KBM-7 (cell line): ENCODE measurements around the gene JPT2.
A peak's percentile ranks its signal among the peaks of the same experiment; 100 is the strongest.

Source experiments
- DNase-seq: peaks from one replicate; pipeline ENCODE4 v3.0.0-alpha.2; 2015
- in situ Hi-C: fragments of 300-500 bp; cut with MboI; formaldehyde crosslinking; loops from 2 replicates; pipeline ENCODE4 v1.14.3; 2020; ENCODE audit warnings: low sequenced_read_pairs, low pct_unique_long_range_greater_than_20kb, mixed read lengths

JPT2 gene

DNA sequence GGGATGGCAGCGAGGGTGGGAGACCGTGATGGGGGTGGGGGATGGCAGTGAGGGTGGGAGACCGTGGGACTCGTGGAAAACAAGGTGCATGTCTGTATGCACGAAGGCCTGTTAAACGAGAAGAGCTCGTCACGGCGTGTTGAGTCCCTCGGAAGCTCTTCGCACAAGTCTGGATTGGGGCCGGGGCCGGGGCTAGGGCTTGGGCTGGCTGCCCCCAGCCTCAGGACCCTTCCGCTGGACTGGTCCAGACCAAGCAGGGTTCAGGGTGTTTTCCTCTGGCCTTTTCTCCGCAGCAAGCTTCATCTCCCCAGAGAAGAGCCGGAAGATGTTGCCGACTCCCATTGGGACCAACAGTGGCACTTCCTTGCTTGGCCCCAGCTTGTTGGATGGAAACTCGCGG, 7.7 kb upstream of the JPT2 start:
- no peak for DNase-seq
- in situ Hi-C loops: no loop called here

DNA sequence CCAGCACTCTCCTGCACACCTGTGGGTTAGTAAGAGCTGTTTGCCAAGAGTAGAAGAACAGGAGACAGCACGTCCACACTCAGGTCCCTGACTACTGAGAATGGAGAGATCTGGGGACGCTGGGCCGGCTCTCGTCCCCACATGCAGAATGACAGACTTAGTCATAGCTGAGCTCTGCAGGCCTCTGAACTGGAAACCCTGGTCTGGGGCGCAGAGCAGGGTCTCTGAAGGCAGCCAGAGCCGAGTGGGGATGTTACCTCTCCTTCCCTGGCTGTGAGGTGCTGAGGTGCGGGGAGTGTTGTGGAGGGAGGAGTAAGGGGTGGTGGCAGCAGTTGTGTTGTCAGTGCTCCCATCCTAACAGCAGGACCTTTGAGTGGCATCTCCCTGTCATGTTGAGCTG, 7.2 kb upstream of the JPT2 start:
- in situ Hi-C loops: no loop called here
- DNase-seq: no peak

DNA sequence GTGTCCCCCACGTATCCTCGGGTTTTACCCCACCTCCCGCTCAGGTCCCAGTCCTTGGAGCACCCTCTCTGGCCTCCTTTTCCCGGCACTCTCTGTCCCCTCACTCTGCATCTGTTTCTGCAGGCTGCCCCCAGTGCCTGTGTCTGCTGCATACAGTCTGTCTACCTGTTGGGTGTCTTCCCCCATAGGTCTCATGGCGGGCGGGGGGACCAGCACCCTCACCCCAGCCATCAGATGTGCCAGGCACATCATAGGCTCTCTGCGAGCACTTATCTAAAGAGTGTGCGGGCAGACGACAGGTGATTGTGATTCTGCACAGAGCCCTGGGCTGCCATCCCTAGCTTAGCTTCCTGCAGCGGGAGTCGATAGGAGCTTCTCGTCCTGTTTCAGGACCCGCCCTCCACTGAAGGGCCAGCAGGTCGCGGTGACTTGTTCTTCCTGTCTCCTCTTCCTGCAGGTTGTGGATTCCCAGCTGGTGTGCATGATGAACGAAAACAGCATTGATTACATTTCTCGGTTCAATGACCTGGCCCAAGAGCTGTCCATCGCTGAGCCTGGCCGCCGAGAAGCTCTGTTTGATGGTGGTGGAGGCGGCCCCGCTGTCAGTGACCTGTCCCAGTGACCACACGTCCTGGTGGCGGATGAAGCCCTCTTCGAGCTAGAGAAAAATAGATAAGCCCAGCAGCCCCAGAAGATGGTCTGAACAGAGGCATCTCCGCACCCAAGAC, 4.5 kb upstream of the JPT2 start:
- no peak for DNase-seq
- in situ Hi-C loops: no loop called here

GRCh38 chr16:1674306-1674705, 3.8 kb upstream of the JPT2 start:
- DNase-seq: no peak
- in situ Hi-C loops: no loop called here

- DNase-seq: no peak
- in situ Hi-C loops: no loop called here
These were observed 3.1 kb upstream of the JPT2 start for GRCh38 chr16:1674751-1675664.

DNA sequence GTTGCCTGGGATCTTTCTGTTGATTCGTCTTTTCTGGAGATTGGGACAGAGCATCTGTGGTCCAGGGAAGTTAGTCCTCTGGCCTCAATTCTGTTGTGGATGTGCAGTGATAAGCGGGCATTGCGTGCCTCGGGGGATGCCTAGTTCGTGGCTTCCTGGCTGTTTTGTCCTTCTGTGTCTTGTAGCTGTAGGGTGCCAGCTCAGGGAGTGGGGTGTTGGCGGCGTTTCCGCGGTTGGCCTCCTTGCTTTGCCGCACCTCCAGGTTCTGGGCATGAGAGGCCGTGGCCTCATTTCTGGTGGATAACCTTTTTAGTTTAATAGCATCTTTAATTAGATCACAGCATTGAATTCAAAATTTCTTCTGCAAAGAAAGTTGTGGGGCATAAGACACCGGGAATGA, 1.4 kb upstream of the JPT2 start:
- in situ Hi-C loops: no loop called here
- DNase-seq: no peak

DNA sequence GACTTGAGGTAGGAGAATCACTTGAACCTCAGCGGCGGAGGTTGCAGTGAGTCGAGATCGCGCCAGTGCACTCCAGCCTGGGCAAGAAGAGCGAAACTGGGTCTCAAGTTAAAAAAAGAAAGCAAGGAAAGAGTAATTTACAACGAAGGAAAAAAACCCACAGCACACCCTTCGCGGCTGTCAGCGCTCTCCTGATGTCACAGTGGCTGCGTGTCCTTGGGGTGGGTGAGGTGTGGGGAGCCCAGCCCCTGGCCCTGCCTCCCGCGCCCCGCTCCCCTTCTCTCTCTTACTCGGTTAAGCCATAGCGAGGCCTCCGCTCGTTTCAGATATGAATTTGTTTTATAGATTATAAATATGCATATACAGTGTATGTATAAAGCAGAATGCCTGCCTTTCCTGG, 740 bp upstream of the JPT2 start:
- in situ Hi-C loops: no loop called here
- no peak for DNase-seq

- peak; percentile 27 for DNase-seq
- in situ Hi-C loops: no loop called here
These were observed 520 bp downstream of the JPT2 start for GRCh38 chr16:1678500-1679098.

- in situ Hi-C loops: no loop called here
- DNase-seq: no peak
These were observed 2.3 kb downstream of the JPT2 start for GRCh38 chr16:1680361-1680760.

- in situ Hi-C loops: no loop called here
- DNase-seq: no peak
These were observed 3.0 kb downstream of the JPT2 start for GRCh38 chr16:1681032-1681431.

- DNase-seq: no peak
- in situ Hi-C loops: no loop called here
These were observed 9.6 kb downstream of the JPT2 start for GRCh38 chr16:1687427-1688316.

- no peak for DNase-seq
- in situ Hi-C loops: no loop called here
These were observed 10.9 kb downstream of the JPT2 start for GRCh38 chr16:1688807-1689560.

DNA sequence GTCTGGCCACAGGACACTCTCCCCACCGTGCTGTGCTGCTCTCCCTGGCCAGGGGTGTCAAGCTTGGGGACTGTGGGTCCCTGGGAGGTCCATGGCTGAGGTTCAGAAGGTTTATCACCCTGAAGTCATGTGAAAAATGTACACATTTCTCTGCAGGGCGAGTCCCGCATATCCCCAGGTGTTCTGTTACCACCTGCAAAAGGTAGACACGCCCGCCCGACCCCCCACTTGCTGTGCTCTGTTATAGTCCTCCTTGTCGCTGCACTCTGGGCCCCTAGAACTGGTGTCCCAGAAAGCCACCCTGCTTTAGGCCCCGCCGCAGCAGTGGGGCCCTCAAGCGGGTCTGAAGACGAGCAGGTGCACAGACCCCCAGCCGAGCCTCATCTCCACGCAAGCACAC, 11.8 kb downstream of the JPT2 start:
- in situ Hi-C loops: no loop called here
- no peak for DNase-seq

GRCh38 chr16:1690810-1691209, 12.7 kb downstream of the JPT2 start:
- DNase-seq: no peak

DNA sequence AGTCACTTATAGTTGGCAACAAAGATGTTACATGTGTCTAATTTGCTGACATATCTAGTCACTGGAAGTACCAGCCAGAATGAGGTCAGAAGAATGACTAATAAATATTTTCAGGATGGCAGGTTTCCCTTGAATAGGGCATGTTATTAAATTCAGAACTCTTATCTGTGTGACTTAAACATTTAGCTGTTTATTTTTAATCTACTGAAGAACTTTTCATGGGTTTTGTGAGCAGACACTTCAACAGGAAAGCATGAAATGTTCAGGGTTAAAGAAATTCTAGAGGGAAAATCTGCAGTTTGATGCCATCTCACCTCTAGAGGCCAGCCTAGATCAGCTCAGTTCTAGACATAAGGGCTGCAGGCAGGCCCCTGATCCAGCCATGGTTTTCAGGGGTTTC, 13.2 kb downstream of the JPT2 start:
- DNase-seq: no peak
- in situ Hi-C loops: no loop called here

More at GRCh38 chr16:1690810-1691209, 12.7 kb downstream of the JPT2 start:
- in situ Hi-C loops: no loop called here

- in situ Hi-C loops: no loop called here
- no peak for DNase-seq
These were observed 13.9 kb downstream of the JPT2 start for GRCh38 chr16:1691956-1692355.

GRCh38 chr16:1696863-1697262, 18.8 kb downstream of the JPT2 start:
- in situ Hi-C loops: no loop called here
- DNase-seq: no peak

DNA sequence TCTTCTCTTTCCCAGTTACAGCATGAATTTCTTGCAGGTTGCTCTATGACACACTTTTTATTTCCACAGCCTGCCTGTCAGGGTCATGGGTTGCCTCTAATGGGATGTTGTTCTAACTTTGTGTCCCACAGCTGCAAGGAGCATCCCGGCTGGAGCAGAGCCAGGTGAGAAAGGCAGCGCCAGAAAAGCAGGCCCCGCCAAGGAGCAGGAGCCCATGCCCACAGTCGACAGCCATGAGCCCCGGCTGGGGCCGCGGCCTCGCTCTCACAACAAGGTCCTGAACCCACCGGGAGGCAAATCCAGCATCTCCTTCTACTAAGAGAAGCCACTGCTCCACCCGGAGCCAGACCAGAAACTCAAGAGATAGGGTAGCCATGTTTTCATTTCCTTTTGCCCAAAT, 20.6 kb downstream of the JPT2 start:
- no peak for DNase-seq
- in situ Hi-C loops: no loop called here

- in situ Hi-C loops: no loop called here
- no peak for DNase-seq
These were observed 22.2 kb downstream of the JPT2 start for GRCh38 chr16:1700246-1700645.
